K562 (cell line): Measurements from ENCODE around the gene HDAC2. TPM values are rescaled to one million over a fixed set of nuclear protein-coding genes. Genes with fewer than 3 reads are reported as not detected.

Source experiments
- AFF1 ChIP-seq, 2 experiments: fragments of 450-650 bp; IDR thresholded peaks; 2 replicates each; pipeline ENCODE4 v1.6.1; 2018; ENCODE audit warnings: mild to moderate bottlenecking in 2 of 2, low read depth in 1 of 2; ENCODE audit not compliant: partially characterized antibody in 2 of 2
- ATF6 ChIP-seq: sonication (generic); formaldehyde crosslinking; IDR thresholded peaks from 2 replicates; pipeline ENCODE4 v1.4.0; 2020; ENCODE audit warnings: mild to moderate bottlenecking, missing genetic modification reagents
- ATF7 ChIP-seq: fragments of 450-650 bp; IDR thresholded peaks from 2 replicates; pipeline ENCODE4 v1.7.1; 2014; ENCODE audit warnings: mild to moderate bottlenecking, moderate library complexity
- BRF1 ChIP-seq: IDR thresholded peaks from 3 replicates; pipeline ENCODE4 v1.6.1; 2011; ENCODE audit warnings: borderline replicate concordance, mild to moderate bottlenecking; ENCODE audit not compliant: insufficient read length; ENCODE audit errors: extremely low read depth
- GATAD2B ChIP-seq: fragments of 450-650 bp; IDR thresholded peaks from 2 replicates; pipeline ENCODE4 v1.6.1; 2017; ENCODE audit warnings: mild to moderate bottlenecking, borderline replicate concordance
- HDAC1 ChIP-seq, 2 experiments: fragments of 450-650 bp; IDR thresholded peaks; 2 replicates each; pipeline ENCODE4 v1.6.1; 2016 to 2017; ENCODE audit warnings: inconsistent platforms in 1 of 2, mild to moderate bottlenecking in 1 of 2, moderate library complexity in 1 of 2
- KLF6 ChIP-seq: fragments of 250-450 bp; sonication (Bioruptor Pico); IDR thresholded peaks from 2 replicates; pipeline ENCODE4 v1.4.0; 2020; ENCODE audit warnings: mild to moderate bottlenecking, moderate library complexity, borderline replicate concordance
- MYC ChIP-seq, 2 experiments: fragments of 250-450 bp in 1 of 2; sonication (Bioruptor Pico) in 1 of 2; IDR thresholded peaks; 2 replicates each; pipeline versions ENCODE4 v1.5.1 to v1.6.1; 2012 to 2021; ENCODE audit warnings: low read depth in 2 of 2, borderline replicate concordance in 1 of 2, improper control_type of control experiment in 1 of 2, low read length in 1 of 2, mild to moderate bottlenecking in 1 of 2, moderate library complexity in 1 of 2
- NR2C1 ChIP-seq, 2 experiments: fragments of 450-650 bp; IDR thresholded peaks; 2 replicates each; pipeline ENCODE4 v1.6.1; 2017; ENCODE audit warnings: mild to moderate bottlenecking in 2 of 2, antibody characterized with exemption in 1 of 2, inconsistent platforms in 1 of 2, missing compliant biosample characterization in 1 of 2, missing genetic modification characterization in 1 of 2
- PKNOX1 ChIP-seq: fragments of 450-650 bp; IDR thresholded peaks from 2 replicates; pipeline ENCODE4 v1.6.1; 2016
- RB1 ChIP-seq: fragments of 450-650 bp; IDR thresholded peaks from 2 replicates; pipeline ENCODE4 v1.6.1; 2017; ENCODE audit warnings: low read depth, mild to moderate bottlenecking
- SREBF1 ChIP-seq: fragments of 150-350 bp; IDR thresholded peaks from 2 replicates; pipeline ENCODE4 v1.6.1; 2014; ENCODE audit warnings: antibody characterized with exemption, low read depth, low read length, borderline replicate concordance
- SREBF2 ChIP-seq: sonication (generic); formaldehyde crosslinking; IDR thresholded peaks from 2 replicates; pipeline ENCODE4 v1.4.0; 2020; ENCODE audit warnings: mild to moderate bottlenecking, missing genetic modification reagents
- TBP ChIP-seq: optimal IDR thresholded peaks from 2 replicates; pipeline ENCODE3; 2011; ENCODE audit warnings: low read depth, low read length, improper control_type of control experiment
- TCFL5 ChIP-seq: fragments of 250-450 bp; sonication (Bioruptor Pico); conservative IDR thresholded peaks from 2 replicates; pipeline ENCODE4 v1.6.1; 2021; ENCODE audit warnings: mild to moderate bottlenecking, moderate library complexity, matching md5 sums
- YY1 ChIP-seq, 3 experiments: IDR thresholded peaks; 2 replicates each; pipeline ENCODE4 v1.6.1; 2011; ENCODE audit warnings: low read length in 2 of 3, mild to moderate bottlenecking in 2 of 3, moderate library complexity in 2 of 3, borderline replicate concordance in 1 of 3, control low read depth in 1 of 3, low read depth in 1 of 3; ENCODE audit not compliant: insufficient read depth in 3 of 3, insufficient replicate concordance in 2 of 3, control insufficient read depth in 1 of 3, insufficient read length in 1 of 3; ENCODE audit errors: extremely low read depth in 1 of 3
- ZNF184 ChIP-seq: sonication (generic); formaldehyde crosslinking; IDR thresholded peaks from 2 replicates; pipeline ENCODE4 v1.5.0; 2020; ENCODE audit warnings: missing genetic modification reagents
- ZNF24 ChIP-seq: fragments of 450-650 bp; IDR thresholded peaks from 2 replicates; pipeline ENCODE4 v1.6.1; 2016
- ZNF717 ChIP-seq: fragments of 250-450 bp; sonication (Bioruptor Pico); IDR thresholded peaks from 2 replicates; pipeline ENCODE4 v1.5.0; 2021
- polyA plus RNA-seq, 8 experiments: library from polyadenylated mRNA; depleted of rRNA in 4 of 8; stranded (reverse) in 5 of 8; unstranded in 3 of 8; fragments of >200 nt; fragmentation: Nextera tagmentation in 2 of 8; fragmentation: Illumina TruSeq in 1 of 8; extraction: Ambion mirVana in 2 of 8; extraction: Trizol in 1 of 8; gene quantifications; 2 replicates each; pipeline versions ENCODE4 v1.2.1 to v1.2.3, GENCODE V29; 2011 to 2014; ENCODE audit warnings: inconsistent platforms in 1 of 8, missing spikeins in 1 of 8
- total RNA-seq, 7 experiments: library from RNA; depleted of rRNA in 6 of 7; stranded (reverse); fragments of >200 nt in 6 of 7; fragmentation: Illumina TruSeq in 2 of 7; extraction: Trizol in 2 of 7; gene quantifications; 2 replicates each; pipeline versions ENCODE4 v1.2.1 to v1.2.3, GENCODE V29; 2011 to 2021; ENCODE audit warnings: low replicate concordance in 1 of 7

HDAC2 gene
- total and polyA plus RNA-seq, 9 of the 15 experiments (the other 6 are each of a cell fraction or from before 2014, with no cell fraction given), result 67.0 to 277 (median 151) TPM

GRCh38 chr6:113970805-113971676 is at the start of gene HDAC2 (continued):
- peak in 2 of 3 experiments; percentile 10 to 40 for TF ChIP-seq YY1 (IDR thresholded peaks at IDR 0.05; ENCODE audit: borderline replicate concordance in 1 of 3, control insufficient read depth in 1 of 3, extremely low read depth in 1 of 3, insufficient read depth in 3 of 3, insufficient read length in 1 of 3, insufficient replicate concordance in 2 of 3, low read depth in 1 of 3, low read length in 2 of 3)
- peak; percentile 98; the same call in 1 of the 2 replicates for TF ChIP-seq ATF6 (CRISPR knock-in tag)
- TF ChIP-seq MYC (IDR thresholded peaks at IDR 0.05; ENCODE audit: low read depth, low read length), result peak; percentile 99
- TF ChIP-seq MYC (CRISPR knock-in tag; IDR thresholded peaks at IDR 0.05; ENCODE audit: borderline replicate concordance, low read depth), result peak; percentile 91
- TF ChIP-seq PKNOX1, result no peak
- peak; percentile 79; the same call in 1 of the 2 replicates for TF ChIP-seq GATAD2B
- TF ChIP-seq ZNF717, result no peak
- TF ChIP-seq SREBF2 (CRISPR knock-in tag), result no peak
- no peak for TF ChIP-seq TCFL5 (CRISPR knock-in tag)
- peak; percentile 81; the same call in 1 of the 2 replicates for TF ChIP-seq SREBF1
- TF ChIP-seq KLF6, result no peak
- 0 out of 2 replicates have a peak, but pooled peaks have one; percentile 29 for TF ChIP-seq ZNF24
- peak; percentile 36 to 57; a peak in 3 of 4 replicates for TF ChIP-seq HDAC1 (IDR thresholded peaks at IDR 0.05)
- peak; percentile 70 for TF ChIP-seq NR2C1 (IDR thresholded peaks at IDR 0.05)
- TF ChIP-seq NR2C1 (tag; IDR thresholded peaks at IDR 0.05), result peak; percentile 50; the same call in 1 of the 2 replicates
- TF ChIP-seq TBP, result peak; percentile 57
- no peak for TF ChIP-seq ZNF184 (CRISPR knock-in tag)
- peak in 1 of 2 experiments; percentile 24 for TF ChIP-seq AFF1 (IDR thresholded peaks at IDR 0.05; ENCODE audit: low read depth in 1 of 2, partially characterized antibody in 2 of 2)
- peak; percentile 100 for TF ChIP-seq ATF7
- no peak for TF ChIP-seq BRF1
- peak; percentile 87 for TF ChIP-seq RB1
